Skin of body (tissue), 2 donors: ENCODE measurements around the gene CHGA. TPM values are rescaled to one million over a fixed set of nuclear protein-coding genes. Genes with fewer than 3 reads are reported as not detected.

Source experiments
- DNase-seq: peaks from one replicate; lab custom pipeline; 2025; lab: John Stamatoyannopoulos, UW
- total RNA-seq: library from RNA; depleted of rRNA; stranded (reverse); fragments of >200 nt; gene quantifications from one replicate; pipeline ENCODE4 v1.2.3, GENCODE V29; 2014

The CHGA gene
- total RNA-seq, 1 donor from 2014 or later, result 0.69 TPM

DNA sequence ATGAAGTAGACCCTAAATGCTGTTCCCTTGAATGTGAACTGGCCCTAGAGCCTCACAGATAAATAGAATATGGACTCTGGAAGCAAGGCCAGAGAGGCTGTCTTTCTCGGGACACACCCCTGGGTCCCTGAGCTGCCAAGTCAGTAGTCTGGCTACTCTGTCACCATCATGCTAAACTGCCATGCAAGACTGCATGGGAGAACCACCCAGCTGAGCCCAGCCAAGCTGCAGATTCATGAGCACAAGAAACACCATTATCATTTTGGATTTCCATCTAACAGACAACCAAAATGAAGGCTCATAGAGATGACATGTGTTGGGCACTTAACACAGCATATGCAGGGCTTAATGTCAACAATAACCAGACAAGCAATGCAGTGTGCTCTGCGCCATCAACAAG lies 53.3 kb downstream of the CHGA start:
- DNase-seq, result no peak

DNA sequence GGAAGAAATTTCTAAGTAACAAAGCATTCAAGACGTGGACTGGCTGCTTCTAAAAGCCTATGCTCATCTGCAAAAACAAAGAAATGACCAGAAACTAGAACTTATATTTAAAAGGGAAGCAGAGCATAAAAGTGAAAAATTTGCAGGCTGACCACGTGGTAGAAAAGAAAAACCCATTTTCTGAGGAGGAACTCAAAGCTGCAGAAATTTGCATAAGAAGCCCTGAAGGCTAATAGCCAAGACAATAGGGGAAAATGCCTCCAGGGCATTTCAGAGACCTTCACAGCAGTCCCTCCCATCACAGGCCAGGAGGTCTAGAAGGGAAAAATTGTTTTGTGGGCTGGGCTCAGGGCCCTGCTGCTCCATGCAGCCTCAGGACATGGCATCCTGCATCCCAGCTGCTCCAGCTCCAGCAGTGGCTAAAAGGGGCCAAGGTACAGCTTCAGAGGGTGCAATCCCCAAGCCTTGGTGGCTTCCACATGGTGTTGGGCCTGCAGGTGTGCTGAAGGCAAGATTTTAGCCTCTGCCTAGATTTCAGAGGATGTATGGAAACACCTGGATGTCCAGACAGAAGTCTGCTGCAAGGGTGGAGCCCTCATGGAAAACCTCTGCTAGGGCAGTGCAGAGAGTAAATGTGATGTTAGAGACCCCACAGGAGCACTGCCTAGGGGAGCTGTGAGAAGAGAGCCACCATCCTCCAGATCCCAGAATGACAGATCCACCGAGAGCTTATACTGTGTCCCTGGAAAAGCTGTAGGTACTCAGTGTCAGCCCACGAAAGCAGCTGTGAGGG lies 55.5 kb downstream of the CHGA start:
- no peak for DNase-seq

DNA sequence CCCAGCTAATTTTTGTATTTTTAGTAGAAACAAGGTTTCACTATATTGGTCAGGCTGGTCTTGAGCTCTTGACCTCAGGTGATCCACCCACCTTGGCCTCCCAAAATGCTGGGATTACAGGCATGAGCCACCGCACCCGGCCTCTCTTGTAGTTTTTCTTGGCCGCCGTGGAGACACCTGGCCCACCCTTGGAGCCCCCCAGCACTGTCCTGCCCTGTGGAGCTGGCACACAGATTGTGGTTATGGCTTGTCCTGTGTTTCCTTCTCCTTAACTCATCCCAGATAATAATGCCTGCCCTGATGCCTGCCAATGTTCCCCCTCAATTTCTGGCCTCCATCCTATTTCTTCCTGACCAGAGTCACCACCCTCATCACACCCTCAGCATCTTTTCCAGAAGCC lies 57.9 kb downstream of the CHGA start:
- no peak for DNase-seq

DNA sequence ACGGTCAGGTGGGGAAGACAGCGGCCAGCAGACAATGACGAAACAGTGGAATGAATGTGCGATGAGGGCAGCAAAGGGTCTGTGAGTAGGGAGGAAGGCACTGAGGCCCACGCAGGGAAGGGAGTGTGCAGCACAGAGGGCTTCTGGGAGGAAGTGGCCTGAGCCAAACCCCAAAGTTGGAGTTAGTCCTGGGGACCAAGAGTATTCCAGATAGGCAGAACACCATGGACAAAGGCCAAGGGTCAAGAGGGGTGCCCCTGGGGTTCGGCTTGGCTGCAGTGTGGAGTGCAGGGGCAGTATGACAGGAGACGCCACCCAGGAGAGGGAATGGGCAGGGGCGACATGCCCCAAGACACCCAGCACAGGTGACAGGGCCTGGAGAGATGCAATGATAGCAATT lies 58.8 kb downstream of the CHGA start:
- DNase-seq, result no peak

DNA sequence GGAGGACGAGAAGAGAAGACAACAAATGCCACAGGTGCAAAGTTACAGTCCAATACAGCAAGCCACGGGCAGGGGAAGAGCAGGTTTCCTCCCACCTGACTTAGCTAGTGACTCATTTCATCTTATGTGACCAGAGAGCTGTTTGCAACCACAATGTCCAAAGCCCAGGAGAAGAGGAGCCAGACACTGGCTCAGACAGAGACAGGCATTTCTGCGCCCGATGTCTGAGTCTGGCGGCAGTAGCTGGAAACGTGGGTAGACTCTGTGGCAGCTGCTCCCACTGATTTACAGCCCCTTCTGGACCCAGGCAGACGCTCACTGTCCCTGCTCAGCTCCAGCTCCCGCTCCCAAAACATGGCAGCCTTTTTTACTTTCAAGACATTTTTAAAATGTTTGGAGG lies 60.0 kb downstream of the CHGA start:
- no peak for DNase-seq

DNA sequence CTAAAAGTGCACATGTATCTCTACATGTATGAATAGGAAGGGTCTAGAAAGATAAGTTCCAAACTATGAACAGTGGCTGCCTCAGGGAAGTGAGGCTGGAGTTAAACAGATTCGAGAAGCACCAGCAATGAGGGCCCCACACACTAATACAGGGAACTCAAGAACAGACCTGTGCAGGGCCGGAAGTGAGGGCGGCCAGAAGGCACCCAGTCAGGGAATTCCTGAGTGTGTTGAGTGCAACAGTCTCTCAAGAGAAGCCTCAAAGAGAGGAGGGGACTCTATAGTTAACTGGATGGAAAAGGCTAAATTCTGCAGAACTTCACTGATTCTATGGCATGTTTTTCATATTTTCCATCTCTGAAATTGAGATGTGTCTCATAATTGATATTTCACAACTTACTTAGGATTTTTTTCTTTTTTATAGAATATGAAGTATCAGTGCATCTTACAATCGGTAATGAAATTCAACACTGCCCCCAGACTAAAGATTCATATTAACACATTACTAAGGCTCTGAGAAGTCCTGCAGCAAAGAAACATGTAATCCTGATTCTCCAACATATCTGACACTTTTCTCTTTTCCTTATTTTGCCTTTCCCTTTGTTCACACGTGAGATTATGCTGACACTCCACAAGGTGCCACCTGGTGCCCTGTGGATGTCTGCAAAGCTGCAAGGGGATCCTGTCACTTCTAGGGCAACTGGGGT lies 61.3 kb downstream of the CHGA start:
- no peak for DNase-seq

Other genes with a start within 250 kb of the CHGA start
- 86.2 TPM for gene LGMN, start 174.5 kb upstream of the CHGA start, total RNA-seq
- gene GOLGA5, start 128.8 kb upstream of the CHGA start, total RNA-seq, result 32.7 TPM
- 7.6 TPM for gene ITPK1, start 192.8 kb downstream of the CHGA start, total RNA-seq